ENCODE results near the gene TSPYL1. TPM values are rescaled to one million over a fixed set of nuclear protein-coding genes. Genes with fewer than 3 reads are reported as not detected.

TSPYL1 gene
- total RNA-seq, 2 donors from 2014 or later = 73.4 to 80.6 TPM

GRCh38 chr6:116239856-116240255 is 39.9 kb downstream of the TSPYL1 start:
- no peak overlapping the region for H3K4me3 ChIP-seq (ENCODE audit: low read length)
- H3K36me3 ChIP-seq (ENCODE audit: control insufficient read depth, insufficient read depth, low read length) = peaks cover 46% of the 10 kb centered on the region
- no peaks in the 10 kb centered on the region for H3K4me1 ChIP-seq (ENCODE audit: control insufficient read depth, insufficient read depth, low read length)
- H3K27ac ChIP-seq (ENCODE audit: low read depth, low read length) = no peak overlapping the region
- no peak overlapping the region for H3K27ac Mint-ChIP-seq
- no peaks in the 10 kb centered on the region for H3K27me3 Mint-ChIP-seq (ENCODE audit: insufficient read depth)
- no peaks in the 10 kb centered on the region for H3K27me3 ChIP-seq (ENCODE audit: control insufficient read depth, insufficient read depth, low read length, poor library complexity, severe bottlenecking)
- H3K36me3 Mint-ChIP-seq (ENCODE audit: low read depth) = peaks cover 41% of the 10 kb centered on the region
- no peak overlapping the region for H3K4me3 Mint-ChIP-seq
- H3K9me3 Mint-ChIP-seq = no peaks in the 10 kb centered on the region
- TF ChIP-seq, protein P1, sequence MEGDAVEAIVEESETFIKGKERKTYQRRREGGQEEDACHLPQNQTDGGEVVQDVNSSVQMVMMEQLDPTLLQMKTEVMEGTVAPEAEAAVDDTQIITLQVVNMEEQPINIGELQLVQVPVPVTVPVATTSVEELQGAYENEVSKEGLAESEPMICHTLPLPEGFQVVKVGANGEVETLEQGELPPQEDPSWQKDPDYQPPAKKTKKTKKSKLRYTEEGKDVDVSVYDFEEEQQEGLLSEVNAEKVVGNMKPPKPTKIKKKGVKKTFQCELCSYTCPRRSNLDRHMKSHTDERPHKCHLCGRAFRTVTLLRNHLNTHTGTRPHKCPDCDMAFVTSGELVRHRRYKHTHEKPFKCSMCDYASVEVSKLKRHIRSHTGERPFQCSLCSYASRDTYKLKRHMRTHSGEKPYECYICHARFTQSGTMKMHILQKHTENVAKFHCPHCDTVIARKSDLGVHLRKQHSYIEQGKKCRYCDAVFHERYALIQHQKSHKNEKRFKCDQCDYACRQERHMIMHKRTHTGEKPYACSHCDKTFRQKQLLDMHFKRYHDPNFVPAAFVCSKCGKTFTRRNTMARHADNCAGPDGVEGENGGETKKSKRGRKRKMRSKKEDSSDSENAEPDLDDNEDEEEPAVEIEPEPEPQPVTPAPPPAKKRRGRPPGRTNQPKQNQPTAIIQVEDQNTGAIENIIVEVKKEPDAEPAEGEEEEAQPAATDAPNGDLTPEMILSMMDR (conservative IDR thresholded peaks at IDR 0.05) = no peak
- H3K9ac ChIP-seq (ENCODE audit: extremely low read depth, low read length, poor library complexity, severe bottlenecking) = no peak overlapping the region
- no peak for DNase-seq
- H3K4me1 Mint-ChIP-seq = no peaks in the 10 kb centered on the region
- 92 to 100% methylated on average over 1 of the region's 1 CpG for WGBS, 2 experiments (ENCODE audit: insufficient coverage in 1 of 2, insufficient read length in 1 of 2)
- no peaks in the 10 kb centered on the region for H3K9me3 ChIP-seq (ENCODE audit: control insufficient read depth, low read length)

DNA sequence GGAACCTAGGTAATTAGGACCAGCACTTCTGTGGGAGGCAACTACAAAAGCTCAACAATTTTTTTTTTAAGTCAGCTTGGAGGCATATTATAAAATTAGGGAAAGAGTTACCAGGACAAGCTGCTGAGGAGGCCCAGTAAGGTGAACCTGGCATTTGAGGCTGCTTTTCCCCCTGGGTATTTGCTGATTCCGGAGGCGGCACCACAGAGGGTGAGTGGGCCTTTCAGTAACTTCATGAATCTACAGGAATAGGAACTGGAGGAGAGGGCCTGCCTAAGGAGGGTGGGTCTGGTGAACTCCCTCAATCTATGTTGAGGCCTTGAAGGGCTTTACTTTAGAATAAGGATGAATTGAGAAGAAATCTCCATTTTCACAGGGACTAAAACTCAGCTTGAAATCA is 40.5 kb downstream of the TSPYL1 start:
- Mint-ChIP-seq H3K4me1 (no peaks in the 10 kb centered on the region), H3K27me3 (ENCODE audit: insufficient read depth) (no peaks in the 10 kb centered on the region), H3K36me3 (ENCODE audit: low read depth) (peaks cover 37% of the 10 kb centered on the region), H3K9me3 (no peaks in the 10 kb centered on the region), H3K4me3 (no peak overlapping the region), H3K27ac (no peak overlapping the region)
- WGBS, 2 experiments (ENCODE audit: insufficient coverage in 1 of 2, insufficient read length in 1 of 2) = 100% methylated on average over 2 of the region's 2 CpGs; no CpG with 5 or more reads in 1 of the 2 experiments
- no peaks in the 10 kb centered on the region for H3K9me3 ChIP-seq (ENCODE audit: control insufficient read depth, low read length)
- TF ChIP-seq, protein P1 (conservative IDR thresholded peaks at IDR 0.05) = no peak
- DNase-seq = no peak
- H3K4me3 ChIP-seq (ENCODE audit: low read length) = no peak overlapping the region
- H3K27ac ChIP-seq (ENCODE audit: low read depth, low read length) = no peak overlapping the region
- H3K27me3 ChIP-seq (ENCODE audit: control insufficient read depth, insufficient read depth, low read length, poor library complexity, severe bottlenecking) = no peaks in the 10 kb centered on the region
- H3K9ac ChIP-seq (ENCODE audit: extremely low read depth, low read length, poor library complexity, severe bottlenecking) = no peak overlapping the region
- H3K36me3 ChIP-seq (ENCODE audit: control insufficient read depth, insufficient read depth, low read length) = peaks cover 40% of the 10 kb centered on the region
- H3K4me1 ChIP-seq (ENCODE audit: control insufficient read depth, insufficient read depth, low read length) = no peaks in the 10 kb centered on the region

DNA sequence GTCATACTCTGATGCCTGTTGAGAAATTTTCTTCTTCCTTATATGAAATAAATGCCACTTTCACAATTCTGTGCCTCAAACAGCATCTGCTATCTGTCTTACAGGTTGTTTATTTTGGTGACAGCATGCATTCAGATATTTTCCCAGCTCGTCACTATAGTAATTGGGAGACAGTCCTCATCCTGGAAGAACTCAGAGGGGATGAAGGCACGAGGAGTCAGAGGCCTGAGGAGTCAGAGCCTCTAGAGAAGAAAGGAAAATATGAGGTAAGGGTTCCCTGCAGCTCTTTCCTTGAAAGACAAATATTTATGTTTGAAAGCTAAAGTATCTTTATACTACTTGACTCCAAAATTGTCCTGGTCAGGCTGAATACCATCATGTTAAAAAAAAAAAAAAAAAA is 41.6 kb downstream of the TSPYL1 start:
- Mint-ChIP-seq H3K4me3 (no peak overlapping the region), H3K27me3 (ENCODE audit: insufficient read depth) (no peaks in the 10 kb centered on the region), H3K4me1 (no peaks in the 10 kb centered on the region), H3K36me3 (ENCODE audit: low read depth) (peaks cover 40% of the 10 kb centered on the region), H3K27ac (no peak overlapping the region), H3K9me3 (no peaks in the 10 kb centered on the region)
- no peak overlapping the region for H3K9ac ChIP-seq (ENCODE audit: extremely low read depth, low read length, poor library complexity, severe bottlenecking)
- peaks cover 35% of the 10 kb centered on the region for H3K36me3 ChIP-seq (ENCODE audit: control insufficient read depth, insufficient read depth, low read length)
- no peak for DNase-seq
- no peak overlapping the region for H3K27ac ChIP-seq (ENCODE audit: low read depth, low read length)
- H3K4me1 ChIP-seq (ENCODE audit: control insufficient read depth, insufficient read depth, low read length) = no peaks in the 10 kb centered on the region
- no peak overlapping the region for H3K4me3 ChIP-seq (ENCODE audit: low read length)
- TF ChIP-seq, protein P1 (conservative IDR thresholded peaks at IDR 0.05) = no peak
- 98 to 100% methylated on average over 1 to 2 of the region's 2 CpGs for WGBS, 2 experiments (ENCODE audit: insufficient coverage in 1 of 2, insufficient read length in 1 of 2)
- H3K27me3 ChIP-seq (ENCODE audit: control insufficient read depth, insufficient read depth, low read length, poor library complexity, severe bottlenecking) = no peaks in the 10 kb centered on the region
- H3K9me3 ChIP-seq (ENCODE audit: control insufficient read depth, low read length) = no peaks in the 10 kb centered on the region

Measured in endodermal cell (in vitro differentiated cells).